Colon (tissue), 2 donors: ENCODE data around the gene AMMECR1.
A peak's percentile ranks its signal among the peaks of the same experiment; 100 is the strongest.
"Not testable (repeated sequence)": the region's sequence is repeated elsewhere in the genome, so short reads cannot be mapped to it uniquely, and the experiment has no call there.

ENCODE experiments used
- FAIRE-seq: peaks from 2 replicates; lab custom pipeline; 2012; peaks lifted over from hg19 to GRCh38; lab: Jason Lieb, UNC
- donor health status: control.
- donor health status: control.

Gene AMMECR1

DNA sequence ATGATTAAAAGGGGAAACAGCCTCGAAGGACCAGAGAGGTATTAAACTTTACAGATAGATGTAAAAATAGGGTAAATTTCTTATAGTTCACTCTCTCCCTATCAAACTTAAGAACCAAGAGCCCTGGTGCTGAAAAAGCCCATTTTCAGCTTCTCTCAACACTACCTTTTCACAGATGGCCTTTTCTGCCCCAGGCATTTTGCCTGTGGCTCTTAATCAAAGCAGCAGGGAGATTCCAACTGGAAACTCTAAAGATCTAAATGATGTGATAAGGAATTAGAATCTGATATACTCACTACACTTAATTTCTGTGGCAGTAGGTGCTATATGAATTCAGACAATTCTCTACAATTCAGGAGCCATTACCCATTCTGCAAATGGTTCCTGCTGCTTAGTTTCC lies 60.0 kb downstream of the AMMECR1 start:
- FAIRE-seq = no peak

DNA sequence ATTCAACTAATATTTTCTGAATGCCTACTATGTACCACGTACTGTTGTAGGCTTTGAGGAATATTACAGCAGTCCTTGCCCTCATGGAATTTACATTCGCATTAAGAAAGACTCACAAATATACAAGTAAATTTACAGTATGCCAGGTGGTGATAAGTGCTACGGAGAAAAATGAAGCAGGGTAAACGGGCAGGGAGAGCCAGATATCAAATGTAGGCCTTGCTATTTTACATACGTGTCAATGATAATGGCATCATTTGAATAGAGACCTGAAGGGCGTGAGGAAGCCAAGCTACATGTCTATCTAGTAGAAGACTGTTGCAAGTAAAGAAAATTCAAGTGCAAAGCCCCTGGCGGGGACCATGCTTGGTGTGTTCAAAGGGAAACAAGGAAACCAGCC lies 65.2 kb downstream of the AMMECR1 start:
- no peak for FAIRE-seq

GRCh38 chrX:110251961-110252360 lies 65.9 kb downstream of the AMMECR1 start:
- peak; percentile 76 for FAIRE-seq

DNA sequence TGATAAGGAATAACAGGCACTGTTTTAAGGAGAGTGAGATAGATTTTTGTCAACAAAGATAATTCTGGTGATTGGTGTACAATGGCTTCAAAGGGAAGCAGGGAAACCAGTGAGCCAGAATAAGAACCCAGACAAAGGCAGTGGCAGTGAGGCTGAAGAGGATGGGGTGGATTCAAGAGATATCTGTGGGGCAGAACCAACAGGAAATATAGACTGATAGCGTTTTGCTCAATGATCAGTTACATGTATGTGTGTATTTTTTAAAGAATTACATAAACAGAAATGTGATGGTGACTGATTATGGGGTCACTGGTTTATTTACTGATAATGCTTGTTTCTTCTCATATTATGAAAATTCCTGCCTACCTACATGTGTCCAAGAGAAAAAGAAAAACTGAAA lies 66.4 kb downstream of the AMMECR1 start:
- no peak for FAIRE-seq

DNA sequence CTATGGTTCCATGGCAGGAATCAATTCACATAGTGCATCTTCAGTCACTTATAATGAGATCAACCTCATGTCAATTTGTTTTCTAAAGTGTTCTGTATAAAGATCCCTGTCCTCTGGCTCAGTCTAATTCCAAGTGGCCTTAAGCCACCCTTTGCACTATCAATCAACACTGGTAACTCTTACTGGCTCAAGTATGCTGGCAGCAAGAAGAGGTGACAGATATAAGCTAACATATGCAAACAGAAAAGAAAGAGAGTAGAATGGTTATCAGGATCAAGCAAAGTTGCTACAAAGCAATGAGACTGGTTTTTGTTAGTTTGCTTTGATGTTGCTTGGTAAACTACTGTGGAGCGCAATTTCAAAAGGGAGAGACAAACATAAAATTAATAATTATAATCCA lies 67.0 kb downstream of the AMMECR1 start:
- no peak for FAIRE-seq

DNA sequence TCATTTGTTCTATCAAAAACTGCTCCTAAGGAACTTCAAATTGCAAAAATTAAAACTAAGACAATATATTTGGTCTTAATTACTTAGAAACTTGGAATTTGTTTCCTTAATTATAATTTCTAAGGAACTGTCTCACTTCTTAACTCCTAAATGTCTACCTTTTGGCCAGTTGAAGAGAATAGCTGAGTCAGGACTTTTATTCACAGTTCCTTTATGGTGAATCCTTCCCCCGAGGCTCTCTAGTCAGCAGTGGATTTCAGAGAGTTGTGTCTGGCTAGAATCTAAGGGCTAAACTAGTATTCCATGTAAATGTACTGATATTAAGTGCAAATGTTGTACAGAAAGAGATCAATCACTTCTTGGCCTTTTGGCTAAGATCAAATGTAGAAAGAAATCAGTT lies 69.3 kb downstream of the AMMECR1 start:
- FAIRE-seq = no peak

GRCh38 chrX:110245011-110245410 lies 72.9 kb downstream of the AMMECR1 start:
- FAIRE-seq = no peak

- no peak for FAIRE-seq
These were observed 75.5 kb downstream of the AMMECR1 start for GRCh38 chrX:110242371-110242770.

- FAIRE-seq = no peak
These were observed 76.1 kb downstream of the AMMECR1 start for GRCh38 chrX:110241816-110242215.

DNA sequence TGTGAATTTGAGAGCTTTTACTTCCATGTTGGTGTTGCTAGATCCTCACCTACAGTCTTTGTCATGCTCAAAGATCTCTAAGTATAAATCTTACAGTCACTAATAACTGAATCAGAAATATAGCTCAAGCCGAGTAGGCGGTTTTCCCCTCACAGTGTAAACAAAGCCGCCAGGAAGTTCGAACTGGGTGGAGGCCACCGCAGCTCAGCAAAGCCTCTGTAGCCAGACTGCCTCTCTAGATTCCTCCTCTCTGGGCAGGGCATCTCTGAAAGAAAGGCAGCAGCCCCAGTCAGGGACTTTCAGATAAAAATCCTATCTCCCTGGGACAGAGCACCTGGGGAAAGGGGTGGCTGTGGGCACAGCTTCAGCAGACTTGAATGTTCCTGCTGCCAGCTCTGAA lies 79.6 kb downstream of the AMMECR1 start:
- not testable (repeated sequence) for FAIRE-seq

GRCh38 chrX:110231485-110231884 lies 86.4 kb downstream of the AMMECR1 start:
- FAIRE-seq = not testable (repeated sequence)

GRCh38 chrX:110229497-110230111 lies 88.3 kb downstream of the AMMECR1 start:
- peak; percentile 71 for FAIRE-seq

DNA sequence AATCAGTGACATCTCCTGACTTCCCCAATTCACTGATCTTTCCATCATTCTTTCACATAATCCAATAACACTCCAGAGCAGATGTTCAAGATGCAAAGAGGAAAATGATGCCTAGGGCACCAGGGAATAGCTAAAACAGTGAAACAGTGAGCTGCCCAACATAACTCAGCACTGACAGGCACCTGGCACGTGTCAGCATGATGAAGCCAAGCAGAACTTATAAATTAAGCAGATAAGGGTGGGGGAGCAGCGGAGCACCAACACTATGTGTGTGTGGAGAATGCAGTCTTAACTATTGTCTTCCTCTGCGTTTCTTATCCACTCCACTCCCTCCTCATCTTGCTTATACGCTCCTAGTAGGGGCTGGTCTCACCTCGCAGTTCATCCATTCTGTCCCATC lies 89.4 kb downstream of the AMMECR1 start:
- FAIRE-seq = no peak

GRCh38 chrX:110226931-110227330 lies 91.0 kb downstream of the AMMECR1 start:
- no peak for FAIRE-seq

DNA sequence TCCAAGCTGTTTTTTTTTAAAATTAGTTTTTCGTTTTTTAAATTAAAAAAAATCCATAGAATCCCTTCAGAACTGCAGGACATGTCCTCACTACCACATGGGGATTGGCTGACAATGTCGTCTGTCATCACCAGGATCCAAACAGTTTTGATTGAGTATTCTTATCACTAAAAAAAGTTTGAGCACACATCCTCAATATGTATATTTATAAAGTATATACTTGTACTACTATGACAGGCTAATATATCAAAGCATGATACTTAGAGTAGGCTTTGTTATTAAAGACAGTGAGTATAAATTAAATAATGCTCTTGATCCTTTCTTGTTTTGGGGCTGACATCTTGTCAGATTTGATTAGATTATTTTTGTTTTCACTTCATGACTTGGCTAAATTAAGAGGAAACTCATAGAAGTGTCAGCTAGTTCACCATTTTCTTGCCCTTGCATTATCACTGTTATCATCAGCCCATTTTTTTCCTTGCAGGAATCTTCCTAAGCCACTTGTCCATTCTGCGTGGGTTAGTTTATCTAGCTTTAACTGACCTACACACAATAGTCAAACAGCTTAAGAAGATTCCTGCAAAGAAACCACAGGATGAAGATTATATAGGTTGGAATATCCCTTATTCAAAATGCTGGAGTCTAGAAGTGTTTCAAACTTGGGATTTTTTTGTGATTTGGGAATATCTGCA lies 92.8 kb downstream of the AMMECR1 start:
- FAIRE-seq = no peak

DNA sequence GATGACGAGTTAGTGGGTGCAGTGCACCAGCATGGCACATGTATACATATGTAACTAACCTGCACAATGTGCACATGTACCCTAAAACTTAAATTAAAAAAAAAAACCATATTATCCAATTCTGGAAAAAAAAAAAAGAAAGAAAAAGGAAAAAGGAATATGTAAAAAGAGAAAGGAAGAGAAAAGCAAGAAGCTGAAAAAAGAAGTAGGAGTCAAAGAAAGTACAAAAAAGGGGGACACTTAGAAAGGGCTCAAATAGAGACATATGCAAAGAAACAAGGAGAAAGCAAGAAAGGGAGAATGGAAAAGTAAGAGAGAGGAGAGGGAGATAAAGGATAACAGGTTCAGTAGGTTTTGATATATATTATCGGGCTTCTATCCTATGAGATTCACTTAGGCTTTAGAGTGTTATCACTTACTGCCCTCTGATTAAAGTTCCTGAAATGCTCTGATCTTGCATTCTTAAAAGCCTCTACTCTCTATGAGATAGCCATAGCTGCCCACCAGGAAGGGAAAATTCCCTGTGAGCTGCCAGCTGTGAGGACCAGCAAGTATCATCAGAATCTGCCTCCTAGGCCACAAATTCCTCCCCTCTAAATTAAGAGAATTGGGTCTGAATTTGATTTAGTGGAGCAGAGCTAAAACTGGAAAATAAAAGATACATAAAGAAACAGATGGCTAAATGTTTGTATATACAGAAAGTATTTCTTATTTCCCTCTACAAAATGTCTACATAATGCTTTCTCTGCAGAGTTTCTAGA lies 95.2 kb downstream of the AMMECR1 start:
- no peak for FAIRE-seq

DNA sequence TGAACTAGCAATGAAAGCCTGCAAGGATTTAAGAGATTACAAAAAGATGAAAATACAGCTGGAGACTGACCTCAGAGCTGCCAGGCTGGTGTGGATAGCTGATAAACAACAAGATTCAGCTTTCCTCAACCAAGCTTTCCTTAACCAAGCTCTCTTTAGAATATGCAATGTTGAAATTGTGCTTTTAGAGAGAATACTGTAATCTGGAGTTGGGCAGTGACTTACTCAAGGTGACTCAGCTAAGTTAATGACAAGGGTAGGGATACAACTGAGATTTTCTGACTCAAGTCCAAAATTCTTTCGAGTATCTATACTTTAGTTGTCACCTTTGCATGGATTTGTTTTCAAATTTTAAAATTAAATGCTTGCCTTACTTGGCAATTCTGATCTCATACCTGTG lies 98.0 kb downstream of the AMMECR1 start:
- FAIRE-seq = no peak

- FAIRE-seq = no peak
These were observed 99.3 kb downstream of the AMMECR1 start for GRCh38 chrX:110218591-110218990.

DNA sequence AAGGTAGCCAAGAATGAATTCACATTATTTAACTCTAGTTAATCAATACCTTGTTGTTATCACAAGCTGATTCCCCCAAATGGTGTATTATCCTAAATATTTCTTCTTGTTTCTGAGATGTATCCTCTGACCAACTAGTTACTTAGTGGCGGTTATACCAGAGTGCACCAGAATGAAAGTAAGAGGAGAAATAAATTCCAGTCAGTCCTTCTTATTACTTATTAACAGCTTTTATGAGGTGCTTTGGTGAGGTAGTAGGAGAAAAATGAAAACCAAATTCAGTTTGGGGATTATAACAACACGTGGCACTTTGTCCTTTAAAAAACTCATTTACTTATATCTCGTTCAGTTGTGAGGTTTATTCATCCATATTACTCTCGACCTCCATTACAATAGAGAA lies 101.9 kb downstream of the AMMECR1 start:
- no peak for FAIRE-seq

GRCh38 chrX:110215411-110215810 lies 102.5 kb downstream of the AMMECR1 start:
- FAIRE-seq = no peak

DNA sequence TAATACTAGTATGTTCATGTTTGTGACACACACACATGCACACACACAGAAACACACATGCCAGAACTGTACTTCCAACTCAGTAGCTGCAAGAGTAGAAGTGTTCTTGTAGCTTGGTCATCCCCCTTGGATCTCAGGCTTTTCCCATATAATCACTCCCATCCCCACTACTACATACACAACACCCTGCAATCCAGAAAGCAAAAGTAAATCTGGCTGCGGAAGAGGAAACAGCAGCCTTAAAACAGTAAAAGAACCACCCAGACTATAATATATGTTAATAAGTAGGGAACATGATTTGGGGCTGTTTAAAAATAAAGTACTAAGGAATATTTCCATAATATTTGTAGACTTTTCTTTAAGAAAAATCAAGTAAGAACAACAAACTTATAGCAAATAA lies 103.2 kb downstream of the AMMECR1 start:
- FAIRE-seq = peak; percentile 95

DNA sequence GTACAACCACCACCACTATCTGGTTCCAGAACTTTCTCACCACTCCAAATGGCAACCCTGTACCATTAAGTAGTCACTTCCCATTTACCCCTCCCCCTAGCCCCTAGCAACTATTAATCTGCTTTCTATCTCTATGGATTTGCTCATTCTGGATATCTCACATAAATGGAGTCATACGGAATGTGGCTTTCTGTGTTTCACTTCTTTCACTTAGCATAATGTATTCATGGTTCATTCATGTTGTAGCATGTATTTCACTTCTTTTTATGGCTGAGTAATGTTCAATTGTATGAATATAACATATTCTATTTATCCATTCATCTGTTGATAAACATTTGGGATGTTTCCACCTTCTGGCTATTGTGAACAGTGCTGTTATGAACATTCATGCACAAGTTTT lies 104.7 kb downstream of the AMMECR1 start:
- FAIRE-seq = no peak

DNA sequence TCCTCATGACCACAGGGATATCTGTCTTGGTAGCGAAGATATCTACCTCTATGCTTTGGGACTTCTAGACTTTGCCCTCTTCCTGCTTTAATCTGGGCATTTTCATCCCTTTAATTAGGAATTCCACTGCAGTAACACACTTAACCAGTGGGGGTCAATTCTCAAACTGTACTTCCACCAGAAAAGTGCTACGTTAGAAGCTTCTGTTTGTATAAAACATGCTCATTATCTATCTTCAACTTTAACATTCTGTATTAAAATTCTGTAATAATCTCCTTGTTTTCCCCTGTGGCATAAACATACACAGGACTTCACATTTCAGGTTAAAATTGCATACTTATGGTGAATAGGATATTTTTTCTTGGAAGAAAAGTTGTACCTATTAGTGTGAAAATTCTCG lies 105.6 kb downstream of the AMMECR1 start:
- FAIRE-seq = no peak
